Testis (tissue), 3 donors: ENCODE measurements around the gene ITGB1. TPM values are rescaled to one million over a fixed set of nuclear protein-coding genes. Genes with fewer than 3 reads are reported as not detected.

Experiments used
- DNase-seq: peaks from one replicate; pipeline ENCODE4 v3.0.0-alpha.2; 2019
- H3K27ac ChIP-seq, 2 donors: fragments of 200-600 bp; sonication (generic); one replicate each; pipeline ENCODE4 v1.5.1; 2019
- H3K27me3 ChIP-seq: fragments of 200-600 bp; sonication (generic); one replicate; pipeline ENCODE4 v1.5.1; 2019
- H3K36me3 ChIP-seq: fragments of 200-600 bp; sonication (generic); one replicate; pipeline ENCODE4 v1.5.1; 2017; ENCODE audit warnings: low read depth; ENCODE audit errors: missing control alignments
- H3K4me1 ChIP-seq: fragments of 200-600 bp; sonication (generic); one replicate; pipeline ENCODE4 v1.5.1; 2019
- H3K4me3 ChIP-seq, 2 donors: fragments of 200-600 bp; sonication (generic); one replicate each; pipeline ENCODE4 v1.5.1; 2017 to 2019
- H3K9me3 ChIP-seq: fragments of 200-600 bp; sonication (generic); one replicate; pipeline ENCODE4 v1.5.1; 2017
- CTCF ChIP-seq, 3 experiments: fragments of 450-650 bp in 2 of 3; fragments of 200-600 bp in 1 of 3; sonication (generic) in 1 of 3; IDR thresholded peaks; one replicate each; pipeline ENCODE4 v1.5.1; 2016 to 2019; ENCODE audit warnings: antibody characterized with exemption in 3 of 3, mild to moderate bottlenecking in 2 of 3, moderate library complexity in 1 of 3
- POLR2A ChIP-seq: fragments of 450-650 bp; IDR thresholded peaks from one replicate; pipeline ENCODE4 v1.6.1; 2017; ENCODE audit warnings: antibody characterized with exemption, mild to moderate bottlenecking, moderate library complexity
- WGBS, 2 donors: methylation state at CpG; one replicate each; pipeline ENCODE4 v1.1.5; 2018; 5-methylcytosine and 5-hydroxymethylcytosine counted together
- intact Hi-C: fragments of 100-400 bp; cut with DNase I; formaldehyde crosslinking; loops from one replicate; pipeline ENCODE4 v1.15.1; 2023; ENCODE audit warnings: low total_unique reads
- polyA plus RNA-seq: library from polyadenylated mRNA; stranded (reverse); fragments of 350-450 nt; fragmentation: Illumina TruSeq; extraction: RNeasy Lipid Tissue Mini Kit (QIAGEN cat#74804); gene quantifications from one replicate; pipeline ENCODE4 v1.2.3, GENCODE V29; 2014; ENCODE audit warnings: low read depth, low replicate concordance; ENCODE audit not compliant: insufficient read depth
- total RNA-seq, 2 donors: library from RNA; depleted of rRNA; stranded (reverse); fragments of >200 nt; gene quantifications; one replicate each; pipeline ENCODE4 v1.2.3, GENCODE V29; 2016

The ITGB1 gene
- total and polyA plus RNA-seq, 3 donors from 2014 or later: 158 to 189 (median 175) TPM

GRCh38 chr10:32938554-32939061, 19.4 kb downstream of the ITGB1 start:
- WGBS, 2 donors: 45% methylated on average over 14 of the region's 14 CpGs

GRCh38 chr10:32937911-32938424, 20.1 kb downstream of the ITGB1 start:
- Histone ChIP-seq H3K4me3 (no peak overlapping the region), H3K36me3 (no peaks in the 10 kb centered on the region), H3K4me1 (peaks cover 17% of the 10 kb centered on the region), H3K27ac (peak overlapping the region in 1 of 2 donors; percentile 79), H3K27me3 (no peaks in the 10 kb centered on the region), H3K9me3 (no peaks in the 10 kb centered on the region)
- no peak for TF ChIP-seq POLR2A
- TF ChIP-seq CTCF (IDR thresholded peaks at IDR 0.05): no peak
- intact Hi-C loops: no loop called here
- DNase-seq: no peak
- WGBS, 2 donors: 17 to 35% methylated on average over 5 of the region's 5 CpGs

More at GRCh38 chr10:32938554-32939061, 19.4 kb downstream of the ITGB1 start:
- no peaks in the 10 kb centered on the region for H3K27me3 ChIP-seq
- no peak for TF ChIP-seq POLR2A
- no peak for TF ChIP-seq CTCF (IDR thresholded peaks at IDR 0.05)
- peaks cover 17% of the 10 kb centered on the region for H3K4me1 ChIP-seq
- H3K4me3 ChIP-seq: no peak overlapping the region
- H3K27ac ChIP-seq: peak overlapping the region in 1 of 2 donors; percentile 79
- H3K9me3 ChIP-seq: no peaks in the 10 kb centered on the region
- no peak for DNase-seq
- intact Hi-C loops: no loop called here
- no peaks in the 10 kb centered on the region for H3K36me3 ChIP-seq

GRCh38 chr10:32932225-32932729, 25.8 kb downstream of the ITGB1 start:
- no peaks in the 10 kb centered on the region for H3K4me1 ChIP-seq

GRCh38 chr10:32931593-32931992, 26.4 kb downstream of the ITGB1 start:
- no peak for DNase-seq
- Histone ChIP-seq H3K27me3 (no peaks in the 10 kb centered on the region), H3K36me3 (no peaks in the 10 kb centered on the region), H3K27ac (no peak overlapping the region), H3K9me3 (no peaks in the 10 kb centered on the region), H3K4me1 (no peaks in the 10 kb centered on the region), H3K4me3 (no peak overlapping the region)
- intact Hi-C loops: no loop called here
- WGBS, 2 donors: 80 to 81% methylated on average over 1 of the region's 1 CpG
- TF ChIP-seq POLR2A (no peak), CTCF (IDR thresholded peaks at IDR 0.05) (no peak)

More at GRCh38 chr10:32932225-32932729, 25.8 kb downstream of the ITGB1 start:
- TF ChIP-seq POLR2A (no peak), CTCF (IDR thresholded peaks at IDR 0.05) (no peak)
- H3K27me3 ChIP-seq: no peaks in the 10 kb centered on the region
- H3K4me3 ChIP-seq: no peak overlapping the region
- DNase-seq: no peak
- intact Hi-C loops: no loop called here
- no peaks in the 10 kb centered on the region for H3K9me3 ChIP-seq
- no peaks in the 10 kb centered on the region for H3K36me3 ChIP-seq
- H3K27ac ChIP-seq: no peak overlapping the region

GRCh38 chr10:32930036-32930435, 28.0 kb downstream of the ITGB1 start:
- TF ChIP-seq POLR2A (no peak), CTCF (IDR thresholded peaks at IDR 0.05) (no peak)
- no peaks in the 10 kb centered on the region for H3K4me1 ChIP-seq

More at GRCh38 chr10:32930036-32930435, 28.0 kb downstream of the ITGB1 start:
- Histone ChIP-seq H3K27ac (peak overlapping the region in 1 of 2 donors; percentile 12), H3K27me3 (no peaks in the 10 kb centered on the region), H3K36me3 (no peaks in the 10 kb centered on the region), H3K4me3 (no peak overlapping the region), H3K9me3 (no peaks in the 10 kb centered on the region)
- intact Hi-C loops: no loop called here
- DNase-seq: no peak
